ENCODE data around the gene PATJ.
A peak's percentile ranks its signal among the peaks of the same experiment; 100 is the strongest.

Gene PATJ

GRCh38 chr1:62011006-62011405 lies 268.7 kb downstream of the PATJ start:
- no peak for DNase-seq

GRCh38 chr1:62012095-62012494 lies 269.8 kb downstream of the PATJ start:
- DNase-seq, result no peak

GRCh38 chr1:62012836-62013235 lies 270.6 kb downstream of the PATJ start:
- no peak for DNase-seq

- DNase-seq, result no peak
These were observed 271.0 kb downstream of the PATJ start for GRCh38 chr1:62013264-62013663.

GRCh38 chr1:62022382-62022983 lies 280.2 kb downstream of the PATJ start:
- DNase-seq, result no peak

GRCh38 chr1:62024690-62025089 lies 282.4 kb downstream of the PATJ start:
- DNase-seq, result no peak

GRCh38 chr1:62025154-62025553 lies 282.9 kb downstream of the PATJ start:
- no peak for DNase-seq

- DNase-seq, result no peak
These were observed 283.6 kb downstream of the PATJ start for GRCh38 chr1:62025892-62026291.

- DNase-seq, result no peak
These were observed 287.4 kb downstream of the PATJ start for GRCh38 chr1:62029704-62030103.

GRCh38 chr1:62034790-62035189 lies 292.5 kb downstream of the PATJ start:
- no peak for DNase-seq

- no peak for DNase-seq
These were observed 295.0 kb downstream of the PATJ start for GRCh38 chr1:62037274-62037673.

- DNase-seq, result no peak
These were observed 296.5 kb downstream of the PATJ start for GRCh38 chr1:62038594-62039284.

GRCh38 chr1:62040450-62040849 lies 298.2 kb downstream of the PATJ start:
- DNase-seq, result no peak

GRCh38 chr1:62040973-62041372 lies 298.7 kb downstream of the PATJ start:
- DNase-seq, result no peak

GRCh38 chr1:62043154-62043553 lies 300.9 kb downstream of the PATJ start:
- no peak for DNase-seq

- DNase-seq, result peak; percentile 14
These were observed 303.3 kb downstream of the PATJ start for GRCh38 chr1:62045574-62045973.

- no peak for DNase-seq
These were observed 304.6 kb downstream of the PATJ start for GRCh38 chr1:62046927-62047326.

GRCh38 chr1:62050165-62050564 lies 307.9 kb downstream of the PATJ start:
- no peak for DNase-seq

GRCh38 chr1:62052946-62053345 lies 310.7 kb downstream of the PATJ start:
- no peak for DNase-seq

GRCh38 chr1:62054188-62054587 lies 311.9 kb downstream of the PATJ start:
- DNase-seq, result no peak

GRCh38 chr1:62057230-62057629 lies 314.9 kb downstream of the PATJ start:
- no peak for DNase-seq

- DNase-seq, result no peak
These were observed 315.5 kb downstream of the PATJ start for GRCh38 chr1:62057641-62058290.

GRCh38 chr1:62058956-62059355 lies 316.7 kb downstream of the PATJ start:
- DNase-seq, result no peak

GRCh38 chr1:62062087-62062486 lies 319.8 kb downstream of the PATJ start:
- no peak for DNase-seq
